GM06990 (cell line): ENCODE measurements around the gene LAMA3.
A peak's percentile ranks its signal among the peaks of the same experiment; 100 is the strongest.

Source experiments
- DNase-seq: peaks from one replicate; pipeline ENCODE4 v3.0.0-alpha.2; 2011; ENCODE audit not compliant: insufficient read length; ENCODE audit errors: extremely low read depth
- H3K27me3 ChIP-seq: replicated peaks from 2 replicates; pipeline ENCODE4 v1.6.0; 2011; ENCODE audit warnings: low read length; ENCODE audit not compliant: control insufficient read depth, insufficient read depth
- H3K36me3 ChIP-seq: 2 replicates; pipeline ENCODE4 v1.5.1; 2011; ENCODE audit warnings: low read length; ENCODE audit not compliant: control insufficient read depth, insufficient read depth
- H3K4me3 ChIP-seq: replicated peaks from 2 replicates; pipeline ENCODE4 v1.5.1; 2011; ENCODE audit warnings: low read depth, mild to moderate bottlenecking, control low read depth, low read length
- CTCF ChIP-seq: IDR thresholded peaks from 2 replicates; pipeline ENCODE4 v1.5.1; 2011; ENCODE audit warnings: low read length, control low read depth, mild to moderate bottlenecking, inconsistent platforms; ENCODE audit not compliant: insufficient read depth, poor library complexity, severe bottlenecking

Gene LAMA3

GRCh38 chr18:23981369-23981980, 292.2 kb downstream of the LAMA3 start:
- TF ChIP-seq CTCF: no peak
- no peaks in the 10 kb centered on the region for H3K27me3 ChIP-seq
- H3K36me3 ChIP-seq: no peaks in the 10 kb centered on the region; the same call in 1 of the 2 replicates
- H3K4me3 ChIP-seq: no peak overlapping the region
- peak; percentile 51 for DNase-seq

- no peak for DNase-seq
- TF ChIP-seq CTCF: no peak
- Histone ChIP-seq H3K27me3 (no peaks in the 10 kb centered on the region), H3K36me3 (no peaks in the 10 kb centered on the region; the same call in 1 of the 2 replicates), H3K4me3 (no peak overlapping the region)
Measured at GRCh38 chr18:23982155-23983079, 293.2 kb downstream of the LAMA3 start.

- no peak overlapping the region for H3K4me3 ChIP-seq
- H3K36me3 ChIP-seq: no peaks in the 10 kb centered on the region; the same call in 1 of the 2 replicates
- no peaks in the 10 kb centered on the region for H3K27me3 ChIP-seq
- no peak for DNase-seq
- no peak for TF ChIP-seq CTCF
Measured at GRCh38 chr18:23983112-23983511, 293.9 kb downstream of the LAMA3 start.

GRCh38 chr18:23986600-23987359, 297.5 kb downstream of the LAMA3 start:
- no peak for TF ChIP-seq CTCF
- H3K4me3 ChIP-seq: no peak overlapping the region
- DNase-seq: peak; percentile 63
- H3K36me3 ChIP-seq: no peaks in the 10 kb centered on the region; the same call in 1 of the 2 replicates
- no peaks in the 10 kb centered on the region for H3K27me3 ChIP-seq

- TF ChIP-seq CTCF: no peak
- no peak for DNase-seq
Measured at GRCh38 chr18:23990474-23991410, 301.5 kb downstream of the LAMA3 start.

More at GRCh38 chr18:23990474-23991410, 301.5 kb downstream of the LAMA3 start:
- Histone ChIP-seq H3K4me3 (no peak overlapping the region), H3K27me3 (no peaks in the 10 kb centered on the region), H3K36me3 (no peaks in the 10 kb centered on the region; the same call in 1 of the 2 replicates)
